GM15510 (cell line): ENCODE measurements around the gene DYRK2.

Source experiments
- POLR2A ChIP-seq: IDR thresholded peaks from 3 replicates; pipeline ENCODE4 v1.6.1; 2011; ENCODE audit warnings: borderline replicate concordance; ENCODE audit not compliant: insufficient read length; ENCODE audit errors: extremely low read depth

DYRK2 gene

GRCh38 chr12:67651132-67651695 lies 2.7 kb downstream of the DYRK2 start:
- TF ChIP-seq POLR2A = no peak

GRCh38 chr12:67655829-67656228 lies 7.3 kb downstream of the DYRK2 start:
- no peak for TF ChIP-seq POLR2A

- no peak for TF ChIP-seq POLR2A
Observed at GRCh38 chr12:67656251-67656650, 7.7 kb downstream of the DYRK2 start.

GRCh38 chr12:67658486-67658885 lies 9.9 kb downstream of the DYRK2 start:
- no peak for TF ChIP-seq POLR2A

GRCh38 chr12:67659292-67659691 lies 10.7 kb downstream of the DYRK2 start:
- TF ChIP-seq POLR2A = no peak

GRCh38 chr12:67661311-67662021 lies 12.9 kb downstream of the DYRK2 start:
- no peak for TF ChIP-seq POLR2A

- TF ChIP-seq POLR2A = no peak
Observed at GRCh38 chr12:67662910-67663538, 14.5 kb downstream of the DYRK2 start.

- TF ChIP-seq POLR2A = no peak
Observed at GRCh38 chr12:67664171-67664570, 15.6 kb downstream of the DYRK2 start.

GRCh38 chr12:67665679-67666078 lies 17.1 kb downstream of the DYRK2 start:
- no peak for TF ChIP-seq POLR2A

- no peak for TF ChIP-seq POLR2A
Observed at GRCh38 chr12:67666605-67667004, 18.1 kb downstream of the DYRK2 start.

- TF ChIP-seq POLR2A = no peak
Observed at GRCh38 chr12:67667276-67668073, 18.9 kb downstream of the DYRK2 start.

- TF ChIP-seq POLR2A = no peak
Observed at GRCh38 chr12:67669217-67669933, 20.8 kb downstream of the DYRK2 start.

- no peak for TF ChIP-seq POLR2A
Observed at GRCh38 chr12:67669934-67670631, 21.5 kb downstream of the DYRK2 start.

- TF ChIP-seq POLR2A = no peak
Observed at GRCh38 chr12:67671419-67671818, 22.9 kb downstream of the DYRK2 start.
